SK-N-SH (cell line): Measurements from ENCODE around the gene CAMK2D.

Source experiments
- CHD2 ChIP-seq: fragments of 150-350 bp; IDR thresholded peaks from 2 replicates; pipeline ENCODE4 v1.6.1; 2018; ENCODE audit warnings: low read length; ENCODE audit not compliant: partially characterized antibody
- EP300 ChIP-seq, 2 experiments: IDR thresholded peaks; 2 replicates each; pipeline versions ENCODE4 v1.4.0 to v1.6.1; 2012; ENCODE audit warnings: borderline replicate concordance in 1 of 2, low read depth in 1 of 2, low read length in 1 of 2
- MXI1 ChIP-seq: IDR thresholded peaks from 2 replicates; pipeline ENCODE4 v1.6.1; 2012; ENCODE audit warnings: mild to moderate bottlenecking, low read depth, low read length, improper control_type of control experiment
- NRF1 ChIP-seq: IDR thresholded peaks from 2 replicates; pipeline ENCODE4 v1.6.1; 2012; ENCODE audit warnings: low read depth, mild to moderate bottlenecking, low read length
- POLR2AphosphoS5 ChIP-seq: IDR thresholded peaks from 2 replicates; pipeline ENCODE4 v1.6.1; 2012; ENCODE audit warnings: low read depth, low read length
- RAD21 ChIP-seq: IDR thresholded peaks from 2 replicates; pipeline ENCODE4 v1.6.1; 2012; ENCODE audit warnings: mild to moderate bottlenecking, low read length
- RCOR1 ChIP-seq: fragments of 150-350 bp; IDR thresholded peaks from 2 replicates; pipeline ENCODE4 v1.6.1; 2017; ENCODE audit warnings: antibody characterized with exemption, low read length
- RFX5 ChIP-seq: IDR thresholded peaks from 2 replicates; pipeline ENCODE4 v1.6.1; 2012; ENCODE audit warnings: mild to moderate bottlenecking, improper control_type of control experiment, low read length
- RXRA ChIP-seq: IDR thresholded peaks from 2 replicates; pipeline ENCODE4 v1.4.0; 2012; ENCODE audit warnings: low read depth, mild to moderate bottlenecking, borderline replicate concordance
- TCF12 ChIP-seq: IDR thresholded peaks from 2 replicates; pipeline ENCODE4 v1.4.0; 2012
- YY1 ChIP-seq: IDR thresholded peaks from 2 replicates; pipeline ENCODE4 v1.4.0; 2012; ENCODE audit warnings: low read depth, mild to moderate bottlenecking
- TF ChIP-seq, protein P1 (sequence below): fragments of 200-600 bp; sonication (generic); IDR thresholded peaks from 2 replicates; pipeline ENCODE4 v1.6.1; 2017; ENCODE audit warnings: antibody characterized with exemption, mild to moderate bottlenecking, moderate library complexity
- TF ChIP-seq, protein P2 (sequence below): IDR thresholded peaks from 2 replicates; pipeline ENCODE4; 2012
- TF ChIP-seq, protein P3 (sequence below): IDR thresholded peaks from 2 replicates; pipeline ENCODE4 v1.6.1; 2012; ENCODE audit warnings: mild to moderate bottlenecking, low read depth, low read length, moderate library complexity

DNA sequence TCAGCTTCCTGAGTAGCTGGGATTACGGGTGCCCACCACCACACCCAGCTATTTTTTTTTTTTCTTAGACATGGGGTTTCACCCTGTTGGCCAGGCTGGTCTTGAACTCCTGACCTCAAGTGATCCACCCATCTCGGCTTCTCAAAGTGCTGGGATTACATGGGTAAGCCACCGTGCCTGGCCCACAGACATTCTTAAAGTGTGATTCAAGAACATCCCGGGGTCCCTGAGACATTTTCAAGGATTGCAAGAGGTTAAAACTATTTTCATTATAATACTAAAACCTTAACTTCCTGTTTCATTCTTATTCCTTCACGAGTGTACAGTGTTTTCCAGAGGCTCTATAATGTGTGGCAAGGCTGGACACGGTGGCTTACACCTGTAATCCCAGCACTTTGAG, 318.7 kb downstream of the CAMK2D start:
- TF ChIP-seq RFX5, result no peak
- TF ChIP-seq, protein P1, sequence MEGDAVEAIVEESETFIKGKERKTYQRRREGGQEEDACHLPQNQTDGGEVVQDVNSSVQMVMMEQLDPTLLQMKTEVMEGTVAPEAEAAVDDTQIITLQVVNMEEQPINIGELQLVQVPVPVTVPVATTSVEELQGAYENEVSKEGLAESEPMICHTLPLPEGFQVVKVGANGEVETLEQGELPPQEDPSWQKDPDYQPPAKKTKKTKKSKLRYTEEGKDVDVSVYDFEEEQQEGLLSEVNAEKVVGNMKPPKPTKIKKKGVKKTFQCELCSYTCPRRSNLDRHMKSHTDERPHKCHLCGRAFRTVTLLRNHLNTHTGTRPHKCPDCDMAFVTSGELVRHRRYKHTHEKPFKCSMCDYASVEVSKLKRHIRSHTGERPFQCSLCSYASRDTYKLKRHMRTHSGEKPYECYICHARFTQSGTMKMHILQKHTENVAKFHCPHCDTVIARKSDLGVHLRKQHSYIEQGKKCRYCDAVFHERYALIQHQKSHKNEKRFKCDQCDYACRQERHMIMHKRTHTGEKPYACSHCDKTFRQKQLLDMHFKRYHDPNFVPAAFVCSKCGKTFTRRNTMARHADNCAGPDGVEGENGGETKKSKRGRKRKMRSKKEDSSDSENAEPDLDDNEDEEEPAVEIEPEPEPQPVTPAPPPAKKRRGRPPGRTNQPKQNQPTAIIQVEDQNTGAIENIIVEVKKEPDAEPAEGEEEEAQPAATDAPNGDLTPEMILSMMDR, result no peak
- TF ChIP-seq RCOR1, result no peak
- TF ChIP-seq TCF12, result no peak
- TF ChIP-seq, protein P2, sequence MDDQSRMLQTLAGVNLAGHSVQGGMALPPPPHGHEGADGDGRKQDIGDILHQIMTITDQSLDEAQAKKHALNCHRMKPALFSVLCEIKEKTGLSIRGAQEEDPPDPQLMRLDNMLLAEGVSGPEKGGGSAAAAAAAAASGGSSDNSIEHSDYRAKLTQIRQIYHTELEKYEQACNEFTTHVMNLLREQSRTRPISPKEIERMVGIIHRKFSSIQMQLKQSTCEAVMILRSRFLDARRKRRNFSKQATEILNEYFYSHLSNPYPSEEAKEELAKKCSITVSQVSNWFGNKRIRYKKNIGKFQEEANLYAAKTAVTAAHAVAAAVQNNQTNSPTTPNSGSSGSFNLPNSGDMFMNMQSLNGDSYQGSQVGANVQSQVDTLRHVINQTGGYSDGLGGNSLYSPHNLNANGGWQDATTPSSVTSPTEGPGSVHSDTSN, result no peak
- TF ChIP-seq, protein P3, sequence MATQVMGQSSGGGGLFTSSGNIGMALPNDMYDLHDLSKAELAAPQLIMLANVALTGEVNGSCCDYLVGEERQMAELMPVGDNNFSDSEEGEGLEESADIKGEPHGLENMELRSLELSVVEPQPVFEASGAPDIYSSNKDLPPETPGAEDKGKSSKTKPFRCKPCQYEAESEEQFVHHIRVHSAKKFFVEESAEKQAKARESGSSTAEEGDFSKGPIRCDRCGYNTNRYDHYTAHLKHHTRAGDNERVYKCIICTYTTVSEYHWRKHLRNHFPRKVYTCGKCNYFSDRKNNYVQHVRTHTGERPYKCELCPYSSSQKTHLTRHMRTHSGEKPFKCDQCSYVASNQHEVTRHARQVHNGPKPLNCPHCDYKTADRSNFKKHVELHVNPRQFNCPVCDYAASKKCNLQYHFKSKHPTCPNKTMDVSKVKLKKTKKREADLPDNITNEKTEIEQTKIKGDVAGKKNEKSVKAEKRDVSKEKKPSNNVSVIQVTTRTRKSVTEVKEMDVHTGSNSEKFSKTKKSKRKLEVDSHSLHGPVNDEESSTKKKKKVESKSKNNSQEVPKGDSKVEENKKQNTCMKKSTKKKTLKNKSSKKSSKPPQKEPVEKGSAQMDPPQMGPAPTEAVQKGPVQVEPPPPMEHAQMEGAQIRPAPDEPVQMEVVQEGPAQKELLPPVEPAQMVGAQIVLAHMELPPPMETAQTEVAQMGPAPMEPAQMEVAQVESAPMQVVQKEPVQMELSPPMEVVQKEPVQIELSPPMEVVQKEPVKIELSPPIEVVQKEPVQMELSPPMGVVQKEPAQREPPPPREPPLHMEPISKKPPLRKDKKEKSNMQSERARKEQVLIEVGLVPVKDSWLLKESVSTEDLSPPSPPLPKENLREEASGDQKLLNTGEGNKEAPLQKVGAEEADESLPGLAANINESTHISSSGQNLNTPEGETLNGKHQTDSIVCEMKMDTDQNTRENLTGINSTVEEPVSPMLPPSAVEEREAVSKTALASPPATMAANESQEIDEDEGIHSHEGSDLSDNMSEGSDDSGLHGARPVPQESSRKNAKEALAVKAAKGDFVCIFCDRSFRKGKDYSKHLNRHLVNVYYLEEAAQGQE, result no peak
- TF ChIP-seq RXRA, result no peak
- no peak for TF ChIP-seq NRF1
- no peak for TF ChIP-seq CHD2
- TF ChIP-seq RAD21, result no peak
- no peak for TF ChIP-seq POLR2AphosphoS5
- no peak for TF ChIP-seq EP300 (IDR thresholded peaks at IDR 0.05; ENCODE audit: borderline replicate concordance in 1 of 2, low read depth in 1 of 2, low read length in 1 of 2)
- no peak for TF ChIP-seq MXI1
- TF ChIP-seq YY1, result no peak
